K562 (cell line): ENCODE results near the gene ILK. TPM values are rescaled to one million over a fixed set of nuclear protein-coding genes. Genes with fewer than 3 reads are reported as not detected.
A peak's percentile ranks its signal among the peaks of the same experiment; 100 is the strongest.

ENCODE experiments used
- BRCA1 ChIP-seq, 2 experiments: fragments of 450-650 bp in 1 of 2; sonication (generic) in 1 of 2; formaldehyde crosslinking in 1 of 2; IDR thresholded peaks; 2 replicates each; pipeline versions ENCODE4 v1.5.0 to v1.6.1; 2017 to 2020; ENCODE audit warnings: mild to moderate bottlenecking in 1 of 2, missing genetic modification reagents in 1 of 2
- COPS2 ChIP-seq: fragments of 450-650 bp; conservative IDR thresholded peaks from 2 replicates; pipeline ENCODE4 v1.6.1; 2016; ENCODE audit warnings: mild to moderate bottlenecking, moderate library complexity
- CXXC5 ChIP-seq: fragments of 250-450 bp; sonication (Bioruptor Pico); IDR thresholded peaks from 2 replicates; pipeline ENCODE4 v1.8.0; 2022; ENCODE audit warnings: inconsistent platforms, mild to moderate bottlenecking, moderate library complexity
- ETV1 ChIP-seq: fragments of 450-650 bp; conservative IDR thresholded peaks from 2 replicates; pipeline ENCODE4 v1.6.1; 2016; ENCODE audit warnings: missing genetic modification characterization, control low read depth, low read depth, missing compliant biosample characterization
- FOXA3 ChIP-seq, 2 experiments: fragments of 450-650 bp in 1 of 2; sonication (generic) in 1 of 2; formaldehyde crosslinking; IDR thresholded peaks in 1 of 2; conservative IDR thresholded peaks in 1 of 2; 2 replicates each; pipeline versions ENCODE4 v1.4.0 to v1.8.0; 2020 to 2022; ENCODE audit warnings: mild to moderate bottlenecking in 2 of 2, missing genetic modification reagents in 1 of 2
- GTF2A2 ChIP-seq: IDR thresholded peaks from 2 replicates; pipeline ENCODE4 v1.6.1; 2016; ENCODE audit warnings: mild to moderate bottlenecking, missing genetic modification characterization, missing compliant biosample characterization
- KHSRP ChIP-seq: fragments of 450-650 bp; IDR thresholded peaks from 2 replicates; pipeline ENCODE4 v1.6.1; 2017
- KLF1 ChIP-seq: fragments of 450-650 bp; IDR thresholded peaks from 2 replicates; pipeline ENCODE4 v1.6.1; 2016; ENCODE audit warnings: missing genetic modification characterization, missing compliant biosample characterization
- LEF1 ChIP-seq: fragments of 450-650 bp; IDR thresholded peaks from 2 replicates; pipeline ENCODE4 v1.6.1; 2016; ENCODE audit warnings: mild to moderate bottlenecking
- MAFF ChIP-seq: IDR thresholded peaks from 2 replicates; pipeline ENCODE4 v1.6.1; 2012; ENCODE audit warnings: low read length, improper control_type of control experiment
- MBD1 ChIP-seq: fragments of 250-450 bp; sonication (Bioruptor Pico); IDR thresholded peaks from 2 replicates; pipeline ENCODE4 v1.8.0; 2022; ENCODE audit warnings: inconsistent platforms
- NR3C1 ChIP-seq: sonication (generic); formaldehyde crosslinking; IDR thresholded peaks from 2 replicates; pipeline ENCODE4 v1.8.1; 2022; ENCODE audit warnings: missing genetic modification reagents
- NRF1 ChIP-seq, 2 experiments: fragments of 450-650 bp; IDR thresholded peaks in 1 of 2; conservative IDR thresholded peaks in 1 of 2; 2 replicates each; pipeline ENCODE4 v1.6.1; 2014; ENCODE audit warnings: mild to moderate bottlenecking in 2 of 2
- PHTF2 ChIP-seq: fragments of 250-450 bp; sonication (Bioruptor Pico); IDR thresholded peaks from 2 replicates; pipeline ENCODE4 v1.5.0; 2021; ENCODE audit warnings: mild to moderate bottlenecking
- SIRT6 ChIP-seq: IDR thresholded peaks from one replicate; pipeline ENCODE4 v1.6.1; 2012; ENCODE audit warnings: low read depth, mild to moderate bottlenecking, control low read depth, inconsistent platforms, low read length, moderate library complexity
- STAG1 ChIP-seq: sonication (generic); formaldehyde crosslinking; IDR thresholded peaks from 2 replicates; pipeline ENCODE4 v1.5.0; 2020; ENCODE audit warnings: missing genetic modification reagents, borderline replicate concordance
- TBP ChIP-seq: optimal IDR thresholded peaks from 2 replicates; pipeline ENCODE3; 2011; ENCODE audit warnings: low read depth, low read length, improper control_type of control experiment
- ZBTB8A ChIP-seq: fragments of 450-650 bp; IDR thresholded peaks from 2 replicates; pipeline ENCODE4 v1.6.1; 2018; ENCODE audit warnings: mild to moderate bottlenecking, moderate library complexity; ENCODE audit not compliant: partially characterized antibody
- ZFP1 ChIP-seq: fragments of 450-650 bp; formaldehyde crosslinking; IDR thresholded peaks from 2 replicates; pipeline ENCODE4 v1.4.0; 2020; ENCODE audit warnings: mild to moderate bottlenecking, mixed read lengths
- ZFP30 ChIP-seq: fragments of 250-450 bp; sonication (Bioruptor Pico); IDR thresholded peaks from 2 replicates; pipeline ENCODE4 v1.8.0; 2022; ENCODE audit warnings: moderate library complexity, mild to moderate bottlenecking, inconsistent platforms, borderline replicate concordance
- ZKSCAN3 ChIP-seq: fragments of 250-450 bp; sonication (Bioruptor Pico); IDR thresholded peaks from 2 replicates; pipeline ENCODE4 v1.4.0; 2020
- ZNF143 ChIP-seq: sonication (generic); formaldehyde crosslinking; IDR thresholded peaks from 2 replicates; pipeline ENCODE4 v1.9.0; 2022; ENCODE audit warnings: mild to moderate bottlenecking, missing genetic modification reagents
- ZNF146 ChIP-seq: IDR thresholded peaks from one replicate; pipeline ENCODE4 v1.6.1; 2018; ENCODE audit warnings: missing compliant biosample characterization; ENCODE audit not compliant: unreplicated experiment
- ZNF239 ChIP-seq: fragments of 250-450 bp; sonication (Bioruptor Pico); IDR thresholded peaks from 2 replicates; pipeline ENCODE4 v1.4.0; 2020; ENCODE audit warnings: mild to moderate bottlenecking
- ZNF274 ChIP-seq: IDR thresholded peaks from 2 replicates; pipeline ENCODE4 v1.6.1; 2011; ENCODE audit warnings: low read depth, mild to moderate bottlenecking, low read length, moderate library complexity, borderline replicate concordance
- ZNF384 ChIP-seq: IDR thresholded peaks from 2 replicates; pipeline ENCODE4 v1.6.1; 2012; ENCODE audit warnings: low read depth, low read length, improper control_type of control experiment
- ZNF785 ChIP-seq: fragments of 250-450 bp; sonication (Bioruptor Pico); IDR thresholded peaks from 2 replicates; pipeline ENCODE4 v1.4.0; 2020; ENCODE audit warnings: mild to moderate bottlenecking
- polyA plus RNA-seq, 8 experiments: library from polyadenylated mRNA; depleted of rRNA in 4 of 8; stranded (reverse) in 5 of 8; unstranded in 3 of 8; fragments of >200 nt; fragmentation: Nextera tagmentation in 2 of 8; fragmentation: Illumina TruSeq in 1 of 8; extraction: Ambion mirVana in 2 of 8; extraction: Trizol in 1 of 8; gene quantifications; 2 replicates each; pipeline versions ENCODE4 v1.2.1 to v1.2.3, GENCODE V29; 2011 to 2014; ENCODE audit warnings: inconsistent platforms in 1 of 8, missing spikeins in 1 of 8
- total RNA-seq, 7 experiments: library from RNA; depleted of rRNA in 6 of 7; stranded (reverse); fragments of >200 nt in 6 of 7; fragmentation: Illumina TruSeq in 2 of 7; extraction: Trizol in 2 of 7; gene quantifications; 2 replicates each; pipeline versions ENCODE4 v1.2.1 to v1.2.3, GENCODE V29; 2011 to 2021; ENCODE audit warnings: low replicate concordance in 1 of 7
- TF ChIP-seq, protein P1 (sequence below): fragments of 250-450 bp; sonication (Bioruptor Pico); IDR thresholded peaks from 2 replicates; pipeline ENCODE4 v1.6.1; 2021; ENCODE audit warnings: mild to moderate bottlenecking
- TF ChIP-seq, protein P2 (sequence below): IDR thresholded peaks from 2 replicates; pipeline ENCODE4 v1.6.1; 2011; ENCODE audit not compliant: insufficient read length; ENCODE audit errors: extremely low read depth

Gene ILK
- total and polyA plus RNA-seq, 9 of the 15 experiments (the other 6 are each of a cell fraction or from before 2014, with no cell fraction given), result 43.3 to 95.9 (median 58.9) TPM

DNA sequence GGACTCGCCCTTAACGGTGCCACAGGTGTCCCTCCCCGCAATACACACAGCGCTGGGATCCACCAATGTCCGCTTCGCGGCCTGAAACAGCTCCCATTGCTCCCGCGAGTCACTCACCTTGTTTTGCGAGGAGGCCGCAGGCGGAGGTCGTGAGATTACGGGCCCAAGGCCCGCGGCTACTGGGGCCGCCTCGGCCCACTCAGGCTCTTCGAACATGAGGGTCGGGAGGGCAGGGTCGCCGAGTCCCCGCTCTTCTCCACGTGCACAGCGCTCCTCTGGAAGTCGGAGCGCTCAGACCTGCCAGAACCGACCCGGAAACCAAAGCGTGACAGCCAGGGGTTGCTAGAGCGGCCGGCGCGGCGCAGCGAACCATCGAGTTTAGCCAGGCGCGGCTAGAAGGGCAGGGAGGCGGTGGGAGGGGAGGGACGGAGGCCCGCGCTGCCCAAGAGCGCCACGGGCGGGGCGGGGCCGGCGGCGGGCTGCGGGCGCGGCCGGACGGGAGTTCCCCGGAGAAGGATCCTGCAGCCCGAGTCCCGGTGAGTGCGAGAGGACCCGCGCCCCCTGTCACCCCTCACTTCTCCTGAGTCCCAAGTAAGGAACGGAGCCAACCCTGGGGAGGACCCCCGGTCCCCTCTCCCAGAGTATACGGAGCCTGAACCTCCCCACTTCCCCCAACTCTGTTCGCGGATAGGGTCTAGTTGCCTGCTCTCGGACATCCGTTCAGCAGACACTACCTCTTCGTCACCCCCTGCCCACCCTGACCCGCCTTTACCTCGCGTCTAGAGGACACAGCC is at the start of gene ILK, which contains the start of gene RRP8 (continued):
- TF ChIP-seq ZNF146 (CRISPR knock-in tag) (no peak), ZNF239 (no peak), NR3C1 (CRISPR knock-in tag) (0 out of 2 replicates have a peak, but pooled peaks have one; percentile 14), ZFP1 (no peak), ETV1 (peak; percentile 61), ZKSCAN3 (CRISPR knock-in tag) (no peak), STAG1 (CRISPR knock-in tag) (no peak), PHTF2 (CRISPR knock-in tag) (no peak), MAFF (no peak), CXXC5 (CRISPR knock-in tag) (peak; percentile 91), GTF2A2 (no peak), SIRT6 (no peak), NRF1 (conservative IDR thresholded peaks at IDR 0.05 in 1 of 2, IDR thresholded peaks at IDR 0.05 in 1 of 2) (peak; percentile 75 to 77), COPS2 (no peak), MBD1 (CRISPR knock-in tag) (no peak), ZNF785 (CRISPR knock-in tag) (no peak), ZBTB8A (no peak), ZNF274 (no peak), KHSRP (no peak), KLF1 (tag) (no peak), TBP (peak; percentile 60), FOXA3 (CRISPR knock-in tag; conservative IDR thresholded peaks at IDR 0.05 in 1 of 2, IDR thresholded peaks at IDR 0.05 in 1 of 2) (no peak), ZNF384 (no peak), ZNF143 (CRISPR knock-in tag) (no peak), ZFP30 (no peak), BRCA1 (IDR thresholded peaks at IDR 0.05) (no peak), BRCA1 (CRISPR knock-in tag; IDR thresholded peaks at IDR 0.05) (no peak), LEF1 (0 out of 2 replicates have a peak, but pooled peaks have one; percentile 21)
- TF ChIP-seq, protein P1, sequence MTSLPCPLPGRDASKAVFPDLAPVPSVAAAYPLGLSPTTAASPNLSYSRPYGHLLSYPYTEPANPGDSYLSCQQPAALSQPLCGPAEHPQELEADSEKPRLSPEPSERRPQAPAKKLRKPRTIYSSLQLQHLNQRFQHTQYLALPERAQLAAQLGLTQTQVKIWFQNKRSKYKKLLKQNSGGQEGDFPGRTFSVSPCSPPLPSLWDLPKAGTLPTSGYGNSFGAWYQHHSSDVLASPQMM (CRISPR knock-in tag), result no peak
- TF ChIP-seq, protein P2, sequence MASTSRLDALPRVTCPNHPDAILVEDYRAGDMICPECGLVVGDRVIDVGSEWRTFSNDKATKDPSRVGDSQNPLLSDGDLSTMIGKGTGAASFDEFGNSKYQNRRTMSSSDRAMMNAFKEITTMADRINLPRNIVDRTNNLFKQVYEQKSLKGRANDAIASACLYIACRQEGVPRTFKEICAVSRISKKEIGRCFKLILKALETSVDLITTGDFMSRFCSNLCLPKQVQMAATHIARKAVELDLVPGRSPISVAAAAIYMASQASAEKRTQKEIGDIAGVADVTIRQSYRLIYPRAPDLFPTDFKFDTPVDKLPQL, result no peak
